PC-3 (cell line): ENCODE results near the gene NOP14. TPM values are rescaled to one million over a fixed set of nuclear protein-coding genes. Genes with fewer than 3 reads are reported as not detected.
A peak's percentile ranks its signal among the peaks of the same experiment; 100 is the strongest.

ENCODE experiments used
- ATAC-seq: fragments of 200-7000 bp; cut with Tn5 transposase; 2 replicates; pipeline ENCODE4 v1.9.1; 2020; ENCODE audit warnings: mild to moderate bottlenecking, moderate library complexity
- BruUV-seq: library from RNA; stranded (reverse); fragments of 400-500 nt; replicated peaks from 2 replicates; lab custom pipeline; 2021; lab: Mats Ljungman, UMichigan
- CTCF ChIA-PET: fragments of 300-600 bp; sonication (Branson Sonifier 250); formaldehyde crosslinking; loops from one replicate; lab custom pipeline; 2022; ENCODE audit warnings: antibody characterized with exemption; lab: Charles Lee
- POLR2A ChIA-PET: fragments of 300-600 bp; sonication (Branson Sonifier 250); formaldehyde crosslinking; loops from one replicate; lab custom pipeline; 2022; ENCODE audit warnings: antibody characterized with exemption; ENCODE audit not compliant: unreplicated experiment; lab: Charles Lee
- DNase-seq: peaks from one replicate; pipeline ENCODE4 v3.0.0-alpha.2; 2015
- H2AFZ ChIP-seq: fragments of 300-600 bp; sonication (generic); 2 replicates; pipeline ENCODE4 v1.6.0; 2016; ENCODE audit warnings: antibody characterized with exemption, low read length
- H3F3A ChIP-seq: fragments of 300-600 bp; sonication (generic); one replicate; pipeline ENCODE4 v1.6.0; 2017; ENCODE audit warnings: antibody characterized with exemption, low read length, control low read depth, mild to moderate bottlenecking; ENCODE audit not compliant: unreplicated experiment
- H3K27ac ChIP-seq: fragments of 300-600 bp; sonication (generic); 2 replicates; pipeline ENCODE4 v1.5.1; 2016; ENCODE audit warnings: mild to moderate bottlenecking, low read length
- H3K27me3 ChIP-seq: fragments of 300-600 bp; sonication (generic); 2 replicates; pipeline ENCODE4 v1.6.1; 2016; ENCODE audit warnings: low read length, mixed read lengths
- H3K36me3 ChIP-seq: fragments of 300-600 bp; sonication (generic); 2 replicates; pipeline ENCODE4 v1.6.1; 2016; ENCODE audit warnings: low read depth, mixed run types, low read length, mixed read lengths
- H3K4me1 ChIP-seq: fragments of 300-600 bp; sonication (generic); 2 replicates; pipeline ENCODE4 v1.5.1; 2016; ENCODE audit warnings: low read length; ENCODE audit not compliant: insufficient read depth
- H3K4me2 ChIP-seq: fragments of 300-600 bp; sonication (generic); 2 replicates; pipeline ENCODE4 v1.6.0; 2016; ENCODE audit warnings: low read length
- H3K4me3 ChIP-seq: fragments of 300-600 bp; sonication (generic); 2 replicates; pipeline ENCODE4 v1.5.1; 2016; ENCODE audit warnings: mild to moderate bottlenecking, low read length, mixed read lengths
- H3K79me2 ChIP-seq: fragments of 300-600 bp; sonication (generic); 2 replicates; pipeline ENCODE4 v1.6.1; 2017; ENCODE audit warnings: low read length, mixed read lengths
- H3K9ac ChIP-seq: fragments of 300-600 bp; sonication (generic); 2 replicates; pipeline ENCODE4 v1.6.0; 2016; ENCODE audit warnings: mild to moderate bottlenecking, low read length
- H3K9me2 ChIP-seq: fragments of 300-600 bp; sonication (generic); replicated peaks from 2 replicates; pipeline ENCODE4 v1.6.1; 2016; ENCODE audit warnings: mixed run types, low read length, mixed read lengths
- H3K9me3 ChIP-seq: fragments of 300-600 bp; sonication (generic); 2 replicates; pipeline ENCODE4 v1.6.1; 2016; ENCODE audit warnings: low read length, mixed read lengths
- H4K20me1 ChIP-seq: fragments of 300-600 bp; sonication (generic); 2 replicates; pipeline ENCODE4 v1.6.1; 2016; ENCODE audit warnings: low read length, mixed read lengths
- CTCF ChIP-seq: fragments of 300-600 bp; sonication (generic); conservative IDR thresholded peaks from 2 replicates; pipeline ENCODE4 v1.5.1; 2017; ENCODE audit warnings: antibody characterized with exemption, low read depth, mild to moderate bottlenecking, low read length
- EZH2 ChIP-seq: fragments of 300-600 bp; sonication (generic); IDR thresholded peaks from one replicate; pipeline ENCODE4 v1.6.1; 2017; ENCODE audit warnings: antibody characterized with exemption, mild to moderate bottlenecking, low read length; ENCODE audit not compliant: unreplicated experiment
- EZH2phosphoT487 ChIP-seq: fragments of 300-600 bp; sonication (generic); IDR thresholded peaks from 2 replicates; pipeline ENCODE4 v1.6.1; 2018; ENCODE audit warnings: mild to moderate bottlenecking, antibody characterized with exemption, low read length, borderline replicate concordance
- intact Hi-C: fragments of 100-400 bp; cut with micrococcal nuclease; formaldehyde crosslinking; loops from 2 replicates; pipeline ENCODE4 v1.9.0; 2023
- total RNA-seq: library from RNA; depleted of rRNA; stranded (reverse); fragments of >200 nt; gene quantifications from 2 replicates; pipeline ENCODE4 v1.2.3, GENCODE V29; 2014

NOP14 gene
- total RNA-seq, 1 experiment from 2014 or later = 26.0 TPM

DNA sequence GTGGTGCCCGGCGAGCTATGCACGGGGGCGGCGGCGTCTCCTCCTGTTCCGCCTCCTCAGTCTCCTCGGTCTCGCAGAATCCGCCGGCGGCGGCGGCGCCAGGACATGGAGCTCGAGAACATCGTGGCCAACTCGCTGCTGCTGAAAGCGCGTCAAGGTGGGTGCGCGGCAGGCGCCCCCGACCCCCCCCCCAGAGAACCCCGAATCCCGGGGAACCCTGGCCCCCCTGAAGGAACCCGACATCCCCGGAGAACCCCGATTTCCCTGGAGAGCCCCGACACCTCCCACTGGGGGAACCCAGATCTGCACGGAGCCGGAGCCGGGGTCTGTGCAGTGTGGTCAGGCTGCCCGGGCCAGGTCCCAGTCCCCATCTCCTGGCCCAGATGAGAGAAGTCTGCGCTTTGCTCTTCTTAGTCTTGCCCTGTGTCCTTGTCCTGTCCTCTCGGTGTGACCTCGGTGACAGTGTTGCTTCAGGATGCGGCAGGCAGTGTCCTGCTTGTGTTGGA is 813 bp upstream of the NOP14 start:
- no peaks in the 10 kb centered on the region for H3K9me2 ChIP-seq
- H3K4me1 ChIP-seq = peaks cover 6% of the 10 kb centered on the region; the same call in 1 of the 2 replicates
- H3K4me3 ChIP-seq = peak overlapping the region; percentile 86
- DNase-seq (no peak), ATAC-seq (peak; percentile 9; the same call in 1 of the 2 replicates)
- H4K20me1 ChIP-seq = peaks cover 17% of the 10 kb centered on the region
- H3K9me3 ChIP-seq = no peaks in the 10 kb centered on the region
- ChIA-PET CTCF (interaction anchor here (0.5 to 1.5 kb wide), 2 partner anchors 13 to 74 kb away, joined by 4 to 5 read pairs; no protein-coding TSS in a partner anchor), POLR2A (no interaction called here)
- peaks cover 42% of the 10 kb centered on the region for H3K79me2 ChIP-seq
- no peaks in the 10 kb centered on the region for H3F3A ChIP-seq
- intact Hi-C loops = loop anchor here (5.0 kb wide), 1 partner anchor 73 kb away; no protein-coding TSS in a partner anchor
- TF ChIP-seq CTCF (no peak), EZH2phosphoT487 (no peak), EZH2 (no peak)
- no TSS peak for BruUV-seq
- H3K4me2 ChIP-seq = peak overlapping the region; percentile 90
- peak overlapping the region; percentile 94 for H2AFZ ChIP-seq
- H3K27ac ChIP-seq = no peak overlapping the region
- no peaks in the 10 kb centered on the region for H3K27me3 ChIP-seq
- no peaks in the 10 kb centered on the region for H3K36me3 ChIP-seq
- H3K9ac ChIP-seq = peak overlapping the region; percentile 98

GRCh38 chr4:2962614-2963174 is 512 bp downstream of the NOP14 start:
- ChIA-PET CTCF (interaction anchor here (0.6 to 1.5 kb wide), 2 partner anchors 14 to 47 kb away, joined by 4 to 5 read pairs; no protein-coding TSS in a partner anchor), POLR2A (interaction anchor here (1.0 kb wide), 1 partner anchor 8 kb away, joined by 3 read pairs; no protein-coding TSS in a partner anchor)
- Histone ChIP-seq H2AFZ (peak overlapping the region; percentile 90), H3K4me3 (peak overlapping the region; percentile 86), H3K4me2 (peak overlapping the region; percentile 90), H3K36me3 (no peaks in the 10 kb centered on the region; the same call in 1 of the 2 replicates), H3K4me1 (peaks cover 6% of the 10 kb centered on the region; the same call in 1 of the 2 replicates), H3K9ac (peak overlapping the region; percentile 98), H4K20me1 (peaks cover 17% of the 10 kb centered on the region), H3K9me2 (no peaks in the 10 kb centered on the region), H3F3A (no peaks in the 10 kb centered on the region), H3K27ac (peak overlapping the region; percentile 59), H3K9me3 (no peaks in the 10 kb centered on the region), H3K79me2 (peaks cover 55% of the 10 kb centered on the region), H3K27me3 (no peaks in the 10 kb centered on the region)
- ATAC-seq (peak; percentile 28), DNase-seq (peak; percentile 25)
- intact Hi-C loops = loop anchor here (5.0 kb wide), 1 partner anchor 75 kb away; no protein-coding TSS in a partner anchor
- TF ChIP-seq EZH2phosphoT487 = no peak
- TF ChIP-seq CTCF = no peak
- BruUV-seq = no TSS peak
